Neural progenitor cell (in vitro differentiated cells): ENCODE results near the gene CHST13.

ENCODE experiments used
- EZH2 ChIP-seq: fragments of 200-600 bp; sonication (generic); IDR thresholded peaks from 2 replicates; pipeline ENCODE4 v1.6.1; 2017; ENCODE audit warnings: antibody characterized with exemption, mild to moderate bottlenecking, moderate library complexity
- EZH2phosphoT487 ChIP-seq: fragments of 200-600 bp; sonication (generic); IDR thresholded peaks from 2 replicates; pipeline ENCODE4 v1.6.1; 2017; ENCODE audit warnings: antibody characterized with exemption
- TF ChIP-seq, protein P1 (sequence below): fragments of 200-600 bp; sonication (generic); IDR thresholded peaks from 2 replicates; pipeline ENCODE4 v1.5.1; 2017; ENCODE audit warnings: antibody characterized with exemption, mild to moderate bottlenecking

DNA sequence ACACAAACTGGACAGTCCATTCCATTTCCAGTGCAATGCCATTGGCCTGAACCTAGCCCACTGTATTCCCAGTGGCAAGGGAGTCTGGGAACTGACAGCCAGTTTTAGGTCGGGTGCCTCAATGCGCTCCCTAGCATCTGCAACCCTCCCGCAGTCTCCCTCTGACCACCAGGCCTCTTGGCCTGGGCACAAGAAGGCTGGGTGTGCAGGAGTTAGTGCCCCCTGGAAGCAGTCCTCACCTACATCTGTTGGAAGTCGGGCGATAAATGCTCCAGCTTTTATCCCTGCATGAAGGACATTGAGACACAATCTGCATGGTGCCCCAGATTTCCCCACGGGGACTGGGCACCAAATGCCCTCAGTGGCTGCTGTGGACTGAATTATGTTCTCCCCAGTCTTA, 22.1 kb downstream of the CHST13 start:
- TF ChIP-seq, protein P1, sequence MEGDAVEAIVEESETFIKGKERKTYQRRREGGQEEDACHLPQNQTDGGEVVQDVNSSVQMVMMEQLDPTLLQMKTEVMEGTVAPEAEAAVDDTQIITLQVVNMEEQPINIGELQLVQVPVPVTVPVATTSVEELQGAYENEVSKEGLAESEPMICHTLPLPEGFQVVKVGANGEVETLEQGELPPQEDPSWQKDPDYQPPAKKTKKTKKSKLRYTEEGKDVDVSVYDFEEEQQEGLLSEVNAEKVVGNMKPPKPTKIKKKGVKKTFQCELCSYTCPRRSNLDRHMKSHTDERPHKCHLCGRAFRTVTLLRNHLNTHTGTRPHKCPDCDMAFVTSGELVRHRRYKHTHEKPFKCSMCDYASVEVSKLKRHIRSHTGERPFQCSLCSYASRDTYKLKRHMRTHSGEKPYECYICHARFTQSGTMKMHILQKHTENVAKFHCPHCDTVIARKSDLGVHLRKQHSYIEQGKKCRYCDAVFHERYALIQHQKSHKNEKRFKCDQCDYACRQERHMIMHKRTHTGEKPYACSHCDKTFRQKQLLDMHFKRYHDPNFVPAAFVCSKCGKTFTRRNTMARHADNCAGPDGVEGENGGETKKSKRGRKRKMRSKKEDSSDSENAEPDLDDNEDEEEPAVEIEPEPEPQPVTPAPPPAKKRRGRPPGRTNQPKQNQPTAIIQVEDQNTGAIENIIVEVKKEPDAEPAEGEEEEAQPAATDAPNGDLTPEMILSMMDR: no peak
- TF ChIP-seq EZH2phosphoT487 (no peak), EZH2 (no peak)
